IPS-20b (cell line): ENCODE measurements around the gene ZBTB14.

Experiments
- H3K27ac ChIP-seq: one replicate; pipeline ENCODE4 v1.5.1; 2013; ENCODE audit warnings: low read length
- H3K27me3 ChIP-seq: 2 replicates; pipeline ENCODE4 v1.6.1; 2013; ENCODE audit warnings: mild to moderate bottlenecking, low read length, inconsistent platforms; ENCODE audit not compliant: insufficient read depth
- H3K36me3 ChIP-seq: 2 replicates; pipeline ENCODE4 v1.6.1; 2013; ENCODE audit warnings: low read depth, mild to moderate bottlenecking, inconsistent platforms, low read length, moderate library complexity; ENCODE audit not compliant: insufficient read depth
- H3K4me1 ChIP-seq: 2 replicates; pipeline ENCODE4 v1.6.1; 2013; ENCODE audit warnings: mild to moderate bottlenecking, control low read depth, inconsistent platforms, low read length, moderate library complexity; ENCODE audit not compliant: insufficient read depth
- H3K4me3 ChIP-seq: 2 replicates; pipeline ENCODE4 v1.5.1; 2013; ENCODE audit warnings: mild to moderate bottlenecking, low read length, inconsistent platforms
- H3K9ac ChIP-seq: 2 replicates; pipeline ENCODE4 v1.6.1; 2013; ENCODE audit warnings: low read depth, mild to moderate bottlenecking, inconsistent platforms, low read length, moderate library complexity
- H3K9me3 ChIP-seq: 2 replicates; pipeline ENCODE4 v1.6.1; 2013; ENCODE audit warnings: mild to moderate bottlenecking, low read depth, low read length, inconsistent platforms; ENCODE audit not compliant: insufficient read depth

The ZBTB14 gene

DNA sequence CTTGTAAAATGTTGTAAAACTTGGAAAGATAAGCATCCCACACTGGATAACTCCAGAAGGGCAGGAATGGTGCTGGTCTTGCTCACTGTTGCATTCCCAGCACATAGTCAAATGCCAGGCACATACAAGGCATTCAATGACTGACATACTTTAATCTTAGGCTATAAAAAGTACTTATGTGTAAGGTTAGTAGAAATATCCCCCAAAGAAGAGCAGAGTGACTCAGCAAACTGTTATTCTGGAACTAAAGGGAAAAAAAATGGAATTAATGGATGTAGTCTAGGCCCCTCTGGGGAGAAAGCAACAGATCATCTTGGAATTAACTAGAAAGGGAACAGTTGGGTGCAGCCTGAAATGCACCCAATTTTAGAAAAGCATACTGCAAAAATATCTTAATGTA is 9.0 kb downstream of the ZBTB14 start:
- Histone ChIP-seq H3K4me3 (no peak overlapping the region), H3K9me3 (no peaks in the 10 kb centered on the region), H3K36me3 (peaks cover 18% of the 10 kb centered on the region), H3K27me3 (no peaks in the 10 kb centered on the region), H3K9ac (no peak overlapping the region), H3K27ac (no peak overlapping the region), H3K4me1 (peaks cover 10% of the 10 kb centered on the region; the same call in 1 of the 2 replicates)

- H3K9me3 ChIP-seq: no peaks in the 10 kb centered on the region
- no peak overlapping the region for H3K4me3 ChIP-seq
Observed at GRCh38 chr18:5285326-5285725, 10.2 kb downstream of the ZBTB14 start.

DNA sequence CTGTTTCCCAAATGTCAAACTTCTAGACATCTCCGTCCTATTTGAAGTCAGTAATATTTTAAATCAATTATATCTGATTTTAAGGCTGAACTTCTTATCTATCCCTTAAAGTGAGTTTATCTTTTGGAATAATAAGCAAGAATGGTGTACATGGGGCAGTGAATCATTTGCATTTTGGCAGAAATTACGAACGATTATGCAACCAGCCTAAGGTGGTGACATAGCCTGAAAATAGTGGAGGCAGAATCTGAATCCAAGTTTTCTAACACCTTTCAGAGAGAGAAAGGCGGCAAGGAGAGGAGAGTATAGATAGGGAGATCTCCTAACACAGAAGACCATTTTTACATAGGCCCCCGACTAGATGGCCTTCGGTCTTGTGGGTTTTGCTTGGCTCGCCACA is 10.7 kb downstream of the ZBTB14 start:
- H3K36me3 ChIP-seq: peaks cover under 1% of the 10 kb centered on the region; the same call in 1 of the 2 replicates
- H3K9ac ChIP-seq: no peak overlapping the region
- H3K4me1 ChIP-seq: peaks cover 10% of the 10 kb centered on the region; the same call in 1 of the 2 replicates
- H3K4me3 ChIP-seq: no peak overlapping the region
- no peaks in the 10 kb centered on the region for H3K27me3 ChIP-seq
- no peaks in the 10 kb centered on the region for H3K9me3 ChIP-seq
- H3K27ac ChIP-seq: no peak overlapping the region

More at GRCh38 chr18:5285326-5285725, 10.2 kb downstream of the ZBTB14 start:
- no peaks in the 10 kb centered on the region for H3K27me3 ChIP-seq
- no peak overlapping the region for H3K27ac ChIP-seq
- no peak overlapping the region for H3K9ac ChIP-seq
- H3K4me1 ChIP-seq: peaks cover 10% of the 10 kb centered on the region; the same call in 1 of the 2 replicates
- peaks cover 6% of the 10 kb centered on the region for H3K36me3 ChIP-seq

DNA sequence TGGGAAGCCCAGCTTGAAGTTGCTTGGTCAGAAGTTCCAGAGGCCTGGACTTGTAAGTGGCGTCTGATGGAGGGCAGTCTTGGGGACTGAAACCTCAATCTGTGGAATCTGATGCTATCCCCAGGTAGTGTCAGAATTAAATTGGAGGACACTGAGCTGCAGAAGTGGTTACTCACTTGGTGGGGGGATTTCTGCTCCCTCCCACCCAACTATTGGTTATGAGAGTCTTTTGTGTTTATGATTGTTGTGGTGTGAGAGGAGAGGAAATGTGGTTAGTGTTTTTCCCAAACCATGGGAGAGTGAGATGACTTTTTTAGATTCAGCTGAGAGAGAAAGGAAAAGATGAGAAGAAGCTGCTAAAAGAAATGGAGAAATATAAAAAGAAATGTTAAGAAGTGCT is 12.8 kb downstream of the ZBTB14 start:
- Histone ChIP-seq H3K9ac (no peak overlapping the region), H3K36me3 (no peaks in the 10 kb centered on the region), H3K4me3 (no peak overlapping the region), H3K27ac (no peak overlapping the region), H3K9me3 (no peaks in the 10 kb centered on the region), H3K4me1 (no peaks in the 10 kb centered on the region; the same call in 1 of the 2 replicates), H3K27me3 (no peaks in the 10 kb centered on the region)

GRCh38 chr18:5276947-5277346 is 18.6 kb downstream of the ZBTB14 start:
- H3K9me3 ChIP-seq: peaks cover 6% of the 10 kb centered on the region; the same call in 1 of the 2 replicates
- no peak overlapping the region for H3K4me3 ChIP-seq
- no peaks in the 10 kb centered on the region for H3K36me3 ChIP-seq
- no peaks in the 10 kb centered on the region for H3K27me3 ChIP-seq
- no peak overlapping the region for H3K9ac ChIP-seq
- H3K4me1 ChIP-seq: peaks cover 3% of the 10 kb centered on the region; the same call in 1 of the 2 replicates
- no peak overlapping the region for H3K27ac ChIP-seq

- no peaks in the 10 kb centered on the region for H3K27me3 ChIP-seq
- H3K9me3 ChIP-seq: peaks cover 13% of the 10 kb centered on the region; the same call in 1 of the 2 replicates
- no peak overlapping the region for H3K27ac ChIP-seq
- H3K4me1 ChIP-seq: peaks cover 3% of the 10 kb centered on the region; the same call in 1 of the 2 replicates
- no peaks in the 10 kb centered on the region for H3K36me3 ChIP-seq
- H3K9ac ChIP-seq: no peak overlapping the region
- H3K4me3 ChIP-seq: no peak overlapping the region
Observed at GRCh38 chr18:5275872-5276271, 19.7 kb downstream of the ZBTB14 start.

DNA sequence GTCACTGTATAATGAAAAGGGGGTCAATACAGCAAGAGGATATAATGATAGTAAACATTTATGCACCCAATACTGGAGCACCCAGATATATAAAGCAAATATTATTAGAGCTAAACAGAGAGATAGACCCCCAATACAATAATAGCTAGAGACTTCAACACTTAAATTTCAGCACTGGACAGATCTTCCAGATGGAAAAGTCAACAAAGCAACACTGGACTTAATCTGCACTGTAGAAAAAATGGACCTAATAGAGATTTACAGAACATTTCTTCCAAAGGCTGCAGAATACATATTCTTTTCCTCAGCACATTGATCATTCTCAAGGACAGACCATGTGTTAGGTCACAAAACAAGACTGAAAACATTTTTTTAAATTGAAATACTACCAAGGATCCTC is 26.7 kb downstream of the ZBTB14 start:
- H3K9ac ChIP-seq: no peak overlapping the region
- H3K4me1 ChIP-seq: no peaks in the 10 kb centered on the region
- H3K9me3 ChIP-seq: peaks cover 31% of the 10 kb centered on the region; the same call in 1 of the 2 replicates
- no peaks in the 10 kb centered on the region for H3K27me3 ChIP-seq
- no peaks in the 10 kb centered on the region for H3K36me3 ChIP-seq
- H3K4me3 ChIP-seq: no peak overlapping the region
- no peak overlapping the region for H3K27ac ChIP-seq

DNA sequence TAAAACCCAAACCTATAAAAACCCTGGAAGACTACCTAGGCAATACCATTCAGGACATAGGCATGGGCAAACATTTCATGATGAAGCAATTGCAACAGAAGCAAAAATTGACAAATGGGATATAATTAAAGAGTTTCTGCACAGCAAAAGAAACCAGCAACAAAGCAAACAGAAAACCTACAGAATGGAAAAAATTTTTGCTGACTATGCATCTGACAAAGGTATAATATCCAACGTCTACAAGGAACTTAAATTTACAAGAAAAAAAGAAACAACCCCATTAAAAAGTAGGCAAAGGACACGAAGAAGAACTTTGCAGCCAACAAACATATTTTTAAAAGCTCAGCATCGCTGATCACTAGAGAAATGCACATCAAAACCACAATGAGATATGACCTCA is 28.8 kb downstream of the ZBTB14 start:
- no peak overlapping the region for H3K4me3 ChIP-seq
- H3K27me3 ChIP-seq: no peaks in the 10 kb centered on the region
- H3K4me1 ChIP-seq: no peaks in the 10 kb centered on the region
- no peak overlapping the region for H3K9ac ChIP-seq
- no peaks in the 10 kb centered on the region for H3K36me3 ChIP-seq
- no peak overlapping the region for H3K27ac ChIP-seq
- peaks cover 27% of the 10 kb centered on the region; the same call in 1 of the 2 replicates for H3K9me3 ChIP-seq

GRCh38 chr18:5253910-5254309 is 41.6 kb downstream of the ZBTB14 start:
- Histone ChIP-seq H3K27ac (no peak overlapping the region), H3K4me1 (no peaks in the 10 kb centered on the region), H3K4me3 (no peak overlapping the region), H3K27me3 (no peaks in the 10 kb centered on the region), H3K9ac (no peak overlapping the region), H3K36me3 (no peaks in the 10 kb centered on the region), H3K9me3 (no peaks in the 10 kb centered on the region)

- Histone ChIP-seq H3K27ac (no peak overlapping the region), H3K4me1 (no peaks in the 10 kb centered on the region), H3K36me3 (no peaks in the 10 kb centered on the region), H3K9ac (no peak overlapping the region), H3K4me3 (no peak overlapping the region), H3K27me3 (no peaks in the 10 kb centered on the region), H3K9me3 (no peaks in the 10 kb centered on the region)
Observed at GRCh38 chr18:5251117-5251516, 44.4 kb downstream of the ZBTB14 start.

DNA sequence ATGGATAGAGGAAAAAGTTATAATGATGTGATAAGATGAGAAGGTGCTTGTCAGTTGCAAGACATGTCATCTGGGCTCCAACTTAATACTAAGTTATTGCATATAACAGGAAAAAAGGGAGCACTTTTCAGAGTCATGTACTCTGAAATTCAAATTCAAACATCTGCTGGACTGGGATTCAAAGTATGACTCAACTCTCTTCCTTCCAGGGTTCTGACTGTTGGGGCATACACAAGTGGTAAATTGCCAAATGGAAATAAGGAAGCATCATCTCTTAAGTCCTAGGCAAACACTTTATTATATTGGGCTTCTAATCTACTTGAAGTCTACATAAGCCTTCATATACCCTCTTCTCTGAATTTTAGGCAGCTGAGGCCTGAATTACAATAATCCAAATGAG is 44.9 kb downstream of the ZBTB14 start:
- no peaks in the 10 kb centered on the region for H3K4me1 ChIP-seq
- no peaks in the 10 kb centered on the region for H3K9me3 ChIP-seq
- H3K9ac ChIP-seq: no peak overlapping the region
- H3K27ac ChIP-seq: no peak overlapping the region
- no peak overlapping the region for H3K4me3 ChIP-seq
- no peaks in the 10 kb centered on the region for H3K36me3 ChIP-seq
- no peaks in the 10 kb centered on the region for H3K27me3 ChIP-seq

GRCh38 chr18:5244941-5245340 is 50.6 kb downstream of the ZBTB14 start:
- Histone ChIP-seq H3K4me3 (no peak overlapping the region), H3K27ac (no peak overlapping the region), H3K9ac (no peak overlapping the region), H3K27me3 (no peaks in the 10 kb centered on the region), H3K9me3 (no peaks in the 10 kb centered on the region), H3K4me1 (no peaks in the 10 kb centered on the region), H3K36me3 (peaks cover 11% of the 10 kb centered on the region)
